ENCODE measurements around the gene ZFAND5. TPM values are rescaled to one million over a fixed set of nuclear protein-coding genes. Genes with fewer than 3 reads are reported as not detected.

Gene ZFAND5
- total RNA-seq, 1 donor from 2014 or later, result 157 TPM

DNA sequence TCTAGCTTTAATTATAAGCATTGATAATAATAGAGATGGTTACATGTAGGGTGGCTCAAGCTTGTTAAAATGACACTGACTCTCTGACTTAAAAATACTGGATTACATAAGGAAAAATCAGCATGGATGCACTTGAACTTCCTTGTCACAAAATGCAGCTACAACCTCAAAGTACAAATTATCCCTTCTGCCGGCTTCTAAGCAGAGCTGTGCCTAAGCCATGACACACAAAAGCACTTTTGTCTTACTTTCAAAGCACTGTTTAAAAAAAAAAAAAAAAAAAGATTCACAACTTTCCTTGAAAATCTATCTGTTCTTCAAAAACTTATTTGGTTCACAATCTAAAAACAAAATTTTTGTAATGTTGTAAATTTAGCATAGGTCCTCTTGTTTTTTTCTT, 36.4 kb upstream of the ZFAND5 start:
- Mint-ChIP-seq H3K27ac (ENCODE audit: unreplicated experiment) (no peak overlapping the region), H3K4me1 (ENCODE audit: low read depth) (peaks cover 5% of the 10 kb centered on the region), H3K27me3 (ENCODE audit: low read depth) (no peaks in the 10 kb centered on the region), H3K36me3 (ENCODE audit: low read depth) (no peaks in the 10 kb centered on the region), H3K9me3 (ENCODE audit: low read depth) (no peaks in the 10 kb centered on the region), H3K4me3 (ENCODE audit: unreplicated experiment) (no peak overlapping the region)
- DNase-seq (ENCODE audit: low spot score), result no peak
- TF ChIP-seq, protein P1, sequence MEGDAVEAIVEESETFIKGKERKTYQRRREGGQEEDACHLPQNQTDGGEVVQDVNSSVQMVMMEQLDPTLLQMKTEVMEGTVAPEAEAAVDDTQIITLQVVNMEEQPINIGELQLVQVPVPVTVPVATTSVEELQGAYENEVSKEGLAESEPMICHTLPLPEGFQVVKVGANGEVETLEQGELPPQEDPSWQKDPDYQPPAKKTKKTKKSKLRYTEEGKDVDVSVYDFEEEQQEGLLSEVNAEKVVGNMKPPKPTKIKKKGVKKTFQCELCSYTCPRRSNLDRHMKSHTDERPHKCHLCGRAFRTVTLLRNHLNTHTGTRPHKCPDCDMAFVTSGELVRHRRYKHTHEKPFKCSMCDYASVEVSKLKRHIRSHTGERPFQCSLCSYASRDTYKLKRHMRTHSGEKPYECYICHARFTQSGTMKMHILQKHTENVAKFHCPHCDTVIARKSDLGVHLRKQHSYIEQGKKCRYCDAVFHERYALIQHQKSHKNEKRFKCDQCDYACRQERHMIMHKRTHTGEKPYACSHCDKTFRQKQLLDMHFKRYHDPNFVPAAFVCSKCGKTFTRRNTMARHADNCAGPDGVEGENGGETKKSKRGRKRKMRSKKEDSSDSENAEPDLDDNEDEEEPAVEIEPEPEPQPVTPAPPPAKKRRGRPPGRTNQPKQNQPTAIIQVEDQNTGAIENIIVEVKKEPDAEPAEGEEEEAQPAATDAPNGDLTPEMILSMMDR (IDR thresholded peaks at IDR 0.05), result no peak

- Mint-ChIP-seq H3K27me3 (ENCODE audit: low read depth) (no peaks in the 10 kb centered on the region), H3K4me3 (ENCODE audit: unreplicated experiment) (no peak overlapping the region), H3K4me1 (ENCODE audit: low read depth) (peaks cover 8% of the 10 kb centered on the region), H3K36me3 (ENCODE audit: low read depth) (no peaks in the 10 kb centered on the region), H3K9me3 (ENCODE audit: low read depth) (no peaks in the 10 kb centered on the region), H3K27ac (ENCODE audit: unreplicated experiment) (no peak overlapping the region)
- TF ChIP-seq, protein P1 (IDR thresholded peaks at IDR 0.05), result no peak
- DNase-seq (ENCODE audit: low spot score), result no peak
Measured at GRCh38 chr9:72400866-72401265, 35.9 kb upstream of the ZFAND5 start.

DNA sequence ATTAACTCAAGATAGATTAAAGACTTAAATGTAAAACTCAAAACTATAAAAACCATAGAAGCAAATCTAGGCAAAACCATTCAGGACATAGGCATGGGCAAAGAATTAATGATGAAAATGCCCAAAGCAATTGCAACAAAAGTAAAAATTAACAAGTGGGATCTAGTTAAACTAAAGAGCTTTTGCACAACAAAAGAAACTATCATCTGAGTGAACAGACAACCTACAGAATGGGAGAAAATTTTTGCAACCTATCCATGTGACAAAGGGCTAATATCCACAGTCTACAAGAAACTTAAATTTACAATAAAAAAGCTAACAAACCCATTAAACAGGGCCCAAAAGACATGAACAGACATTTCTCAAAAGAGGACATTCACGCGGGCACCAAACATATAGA, 34.4 kb upstream of the ZFAND5 start:
- Mint-ChIP-seq H3K27me3 (ENCODE audit: low read depth) (no peaks in the 10 kb centered on the region), H3K9me3 (ENCODE audit: low read depth) (no peaks in the 10 kb centered on the region), H3K27ac (ENCODE audit: unreplicated experiment) (no peak overlapping the region), H3K36me3 (ENCODE audit: low read depth) (no peaks in the 10 kb centered on the region), H3K4me1 (ENCODE audit: low read depth) (peaks cover 8% of the 10 kb centered on the region), H3K4me3 (ENCODE audit: unreplicated experiment) (no peak overlapping the region)
- TF ChIP-seq, protein P1 (IDR thresholded peaks at IDR 0.05), result no peak
- DNase-seq (ENCODE audit: low spot score), result no peak

DNA sequence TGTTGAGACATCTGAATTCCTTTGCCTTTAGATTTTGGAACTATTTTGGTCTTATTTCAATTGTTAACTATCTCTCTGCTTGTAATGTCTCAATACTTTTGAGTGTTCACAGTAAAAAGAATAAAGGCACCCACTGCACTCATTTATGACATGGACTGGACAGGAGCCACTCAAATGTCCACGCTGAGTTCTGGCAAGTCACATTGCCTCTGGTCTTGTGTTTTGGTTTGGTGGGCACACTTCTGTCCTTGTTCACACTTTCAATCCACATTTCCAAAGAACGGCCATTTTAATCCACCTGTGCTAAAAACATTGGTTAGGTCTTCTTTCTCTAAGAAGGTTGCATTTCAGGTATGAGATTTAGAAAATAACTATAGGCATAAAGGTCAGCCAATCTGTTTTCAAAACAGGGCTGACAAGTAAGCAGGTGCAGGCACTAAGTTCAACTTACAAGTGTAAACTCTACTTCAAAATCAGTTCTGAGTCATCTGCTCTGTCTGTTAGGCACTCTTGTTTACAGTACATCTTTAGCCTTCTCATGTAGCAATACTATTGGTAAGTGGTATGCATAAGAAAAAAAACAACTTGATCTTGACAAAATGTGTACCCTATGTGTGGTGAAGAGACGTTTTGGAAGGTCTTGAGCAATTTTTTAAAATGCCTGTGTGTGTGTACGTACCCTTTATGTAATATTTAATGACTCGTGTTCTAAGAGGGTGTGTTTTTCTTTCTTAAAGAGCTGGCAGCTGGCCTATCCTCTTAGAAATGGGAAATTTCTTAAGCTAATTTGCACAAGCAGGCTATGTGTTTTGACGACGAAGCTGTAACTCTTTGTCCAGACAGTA, 31.5 kb upstream of the ZFAND5 start:
- no peaks in the 10 kb centered on the region for H3K9me3 Mint-ChIP-seq (ENCODE audit: low read depth)
- H3K27me3 Mint-ChIP-seq (ENCODE audit: low read depth), result no peaks in the 10 kb centered on the region
- H3K36me3 Mint-ChIP-seq (ENCODE audit: low read depth), result no peaks in the 10 kb centered on the region
- TF ChIP-seq, protein P1 (IDR thresholded peaks at IDR 0.05), result no peak
- no peak for DNase-seq (ENCODE audit: low spot score)
- H3K4me3 Mint-ChIP-seq (ENCODE audit: unreplicated experiment), result no peak overlapping the region
- no peak overlapping the region for H3K27ac Mint-ChIP-seq (ENCODE audit: unreplicated experiment)
- peaks cover 8% of the 10 kb centered on the region for H3K4me1 Mint-ChIP-seq (ENCODE audit: low read depth)

- peaks cover 8% of the 10 kb centered on the region for H3K4me1 Mint-ChIP-seq (ENCODE audit: low read depth)
- no peak overlapping the region for H3K27ac Mint-ChIP-seq (ENCODE audit: unreplicated experiment)
- peaks cover 2% of the 10 kb centered on the region for H3K9me3 Mint-ChIP-seq (ENCODE audit: low read depth)
- no peaks in the 10 kb centered on the region for H3K36me3 Mint-ChIP-seq (ENCODE audit: low read depth)
- no peak for DNase-seq (ENCODE audit: low spot score)
- no peak overlapping the region for H3K4me3 Mint-ChIP-seq (ENCODE audit: unreplicated experiment)
- TF ChIP-seq, protein P1 (IDR thresholded peaks at IDR 0.05), result no peak
- H3K27me3 Mint-ChIP-seq (ENCODE audit: low read depth), result no peaks in the 10 kb centered on the region
Measured at GRCh38 chr9:72394066-72394465, 29.1 kb upstream of the ZFAND5 start.
